ENCODE data around the gene EPB41L4A. TPM values are rescaled to one million over a fixed set of nuclear protein-coding genes. Genes with fewer than 3 reads are reported as not detected.

Gene EPB41L4A
- total RNA-seq, 4 donors from 2014 or later = 8.3 to 33.8 (median 21.6) TPM

DNA sequence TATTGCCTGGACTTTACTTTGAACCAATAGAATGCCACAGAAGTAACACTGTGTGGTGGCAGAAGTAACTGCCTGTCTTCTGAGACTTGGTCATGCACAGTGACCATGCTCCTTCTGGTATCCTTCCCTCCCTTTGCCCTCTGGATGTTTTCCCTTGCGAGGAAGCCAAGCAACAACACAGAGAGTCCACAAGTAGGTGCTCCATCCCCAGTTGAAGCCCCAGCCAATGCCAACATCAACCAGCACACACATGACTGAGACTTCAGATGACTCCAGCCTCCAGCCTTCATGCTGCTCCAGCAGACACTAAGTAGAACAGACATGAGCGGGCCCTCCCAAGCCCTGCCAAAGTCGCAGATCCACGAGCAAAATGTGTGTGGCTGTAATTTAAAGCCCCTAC lies 129.6 kb downstream of the EPB41L4A start:
- H3K36me3 ChIP-seq = no peaks in the 10 kb centered on the region
- no peak overlapping the region for H3K27ac ChIP-seq (replicated peaks in 1 of 4)
- TF ChIP-seq POLR2AphosphoS5 (IDR thresholded peaks at IDR 0.05) (no peak), EP300 (IDR thresholded peaks at IDR 0.05) (no peak), POLR2A (IDR thresholded peaks at IDR 0.05; ENCODE audit: low read depth) (no peak)
- TF ChIP-seq, protein P1, sequence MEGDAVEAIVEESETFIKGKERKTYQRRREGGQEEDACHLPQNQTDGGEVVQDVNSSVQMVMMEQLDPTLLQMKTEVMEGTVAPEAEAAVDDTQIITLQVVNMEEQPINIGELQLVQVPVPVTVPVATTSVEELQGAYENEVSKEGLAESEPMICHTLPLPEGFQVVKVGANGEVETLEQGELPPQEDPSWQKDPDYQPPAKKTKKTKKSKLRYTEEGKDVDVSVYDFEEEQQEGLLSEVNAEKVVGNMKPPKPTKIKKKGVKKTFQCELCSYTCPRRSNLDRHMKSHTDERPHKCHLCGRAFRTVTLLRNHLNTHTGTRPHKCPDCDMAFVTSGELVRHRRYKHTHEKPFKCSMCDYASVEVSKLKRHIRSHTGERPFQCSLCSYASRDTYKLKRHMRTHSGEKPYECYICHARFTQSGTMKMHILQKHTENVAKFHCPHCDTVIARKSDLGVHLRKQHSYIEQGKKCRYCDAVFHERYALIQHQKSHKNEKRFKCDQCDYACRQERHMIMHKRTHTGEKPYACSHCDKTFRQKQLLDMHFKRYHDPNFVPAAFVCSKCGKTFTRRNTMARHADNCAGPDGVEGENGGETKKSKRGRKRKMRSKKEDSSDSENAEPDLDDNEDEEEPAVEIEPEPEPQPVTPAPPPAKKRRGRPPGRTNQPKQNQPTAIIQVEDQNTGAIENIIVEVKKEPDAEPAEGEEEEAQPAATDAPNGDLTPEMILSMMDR (IDR thresholded peaks at IDR 0.05) = no peak
- intact Hi-C loops (cut with DNase I) = no loop called here
- peaks cover 0 to 9% (median 5%) of the 10 kb centered on the region in 4 donors for H3K4me1 ChIP-seq
- no peak overlapping the region for H3K4me3 ChIP-seq
- no peak for DNase-seq (ENCODE audit: extremely low spot score)
- WGBS = 95% methylated on average over 4 of the region's 4 CpGs
- no peaks in the 10 kb centered on the region for H3K27me3 ChIP-seq
- no peaks in the 10 kb centered on the region for H3K9me3 ChIP-seq

DNA sequence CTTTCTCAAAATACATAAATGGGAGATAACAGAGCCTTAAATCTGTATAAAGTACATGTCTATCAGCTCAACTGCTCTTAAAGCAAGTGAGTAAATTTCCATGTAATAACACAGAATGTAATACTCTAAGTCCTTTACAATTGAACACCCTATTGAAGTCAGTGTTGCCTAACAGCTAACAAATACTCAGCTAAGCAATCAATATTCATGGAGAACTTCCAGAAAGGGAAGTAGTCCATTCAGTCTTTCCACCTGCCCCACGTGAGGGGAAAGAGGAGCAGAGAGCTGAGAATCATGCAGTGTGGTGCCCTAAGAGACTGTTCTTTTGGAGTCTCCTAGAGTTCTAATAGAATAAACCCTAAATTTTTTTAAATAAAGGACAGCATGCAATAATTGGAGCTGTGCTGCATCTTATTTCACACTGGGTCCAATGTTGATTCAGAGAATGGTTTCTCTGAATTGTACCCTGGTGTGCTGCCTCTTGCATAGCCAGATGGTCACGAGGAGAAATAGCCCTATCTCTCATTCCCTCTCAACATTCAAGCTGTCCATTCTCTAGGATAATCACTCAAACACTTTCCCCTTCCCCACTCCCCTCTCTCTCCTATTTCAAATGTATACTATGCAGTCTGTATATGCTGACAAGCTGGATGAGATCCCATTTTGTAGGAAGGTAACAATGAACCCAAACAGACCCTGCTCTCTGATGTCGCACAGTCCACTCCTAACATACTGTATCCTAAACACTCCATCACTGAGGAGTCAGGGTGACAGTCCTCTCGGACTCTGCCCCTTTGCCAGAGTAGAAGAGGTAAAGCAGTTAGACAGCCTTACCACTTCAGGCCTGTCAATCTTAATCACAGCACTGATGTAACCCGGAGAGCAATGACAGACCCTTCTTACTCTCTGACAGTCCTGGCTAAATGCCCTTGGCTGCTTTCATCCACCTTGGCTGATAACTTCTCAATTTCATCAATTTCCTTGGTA lies 134.8 kb downstream of the EPB41L4A start:
- H3K4me3 ChIP-seq = no peak overlapping the region

DNA sequence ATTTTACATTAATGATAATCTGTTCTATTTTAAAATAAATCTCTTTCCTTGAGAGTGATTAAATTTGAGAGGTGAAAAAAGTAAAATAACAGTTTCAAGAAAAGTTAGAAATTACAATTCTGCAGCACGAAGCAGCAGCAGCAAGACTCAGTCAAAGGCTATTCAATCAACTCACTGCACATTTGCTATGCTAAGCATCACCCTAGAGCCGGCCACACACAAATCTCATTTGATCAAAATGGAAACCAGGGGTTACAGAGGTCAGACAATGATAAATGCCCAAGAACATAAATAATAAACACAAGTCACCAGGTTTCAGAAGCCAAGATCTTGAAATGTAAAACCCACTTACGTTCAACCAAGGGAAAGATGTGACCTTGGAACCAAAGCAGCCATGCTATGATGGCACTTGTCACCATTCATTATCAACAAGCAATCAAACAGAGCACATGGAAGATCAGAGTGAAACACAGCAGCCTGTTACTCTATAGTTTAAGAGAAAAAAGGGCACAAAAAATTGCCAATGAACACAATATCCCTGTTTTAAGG lies 136.0 kb downstream of the EPB41L4A start:
- no peak overlapping the region for H3K4me3 ChIP-seq
- intact Hi-C loops (cut with DNase I) = no loop called here
- H3K9me3 ChIP-seq = no peaks in the 10 kb centered on the region
- H3K4me1 ChIP-seq = no peaks in the 10 kb centered on the region
- H3K27ac ChIP-seq (replicated peaks in 1 of 4) = no peak overlapping the region
- H3K27me3 ChIP-seq = no peaks in the 10 kb centered on the region
- no peak for DNase-seq (ENCODE audit: extremely low spot score)
- 76% methylated on average over 3 of the region's 3 CpGs for WGBS
- TF ChIP-seq POLR2AphosphoS5 (IDR thresholded peaks at IDR 0.05) = no peak
- TF ChIP-seq, protein P1 (IDR thresholded peaks at IDR 0.05) = no peak
- no peak for TF ChIP-seq POLR2A (IDR thresholded peaks at IDR 0.05; ENCODE audit: low read depth)
- no peak for TF ChIP-seq EP300 (IDR thresholded peaks at IDR 0.05)
- no peaks in the 10 kb centered on the region for H3K36me3 ChIP-seq

More for the DNA sequence above, 134.8 kb downstream of the EPB41L4A start:
- Histone ChIP-seq H3K27me3 (no peaks in the 10 kb centered on the region), H3K36me3 (no peaks in the 10 kb centered on the region), H3K9me3 (no peaks in the 10 kb centered on the region), H3K4me1 (no peaks in the 10 kb centered on the region), H3K27ac (replicated peaks in 1 of 4) (no peak overlapping the region)
- DNase-seq (ENCODE audit: extremely low spot score) = no peak
- TF ChIP-seq, protein P1 (IDR thresholded peaks at IDR 0.05) = no peak
- TF ChIP-seq POLR2A (IDR thresholded peaks at IDR 0.05; ENCODE audit: low read depth) = no peak
- no peak for TF ChIP-seq POLR2AphosphoS5 (IDR thresholded peaks at IDR 0.05)
- no peak for TF ChIP-seq EP300 (IDR thresholded peaks at IDR 0.05)
- intact Hi-C loops (cut with DNase I) = no loop called here
- 74% methylated on average over 5 of the region's 5 CpGs for WGBS

DNA sequence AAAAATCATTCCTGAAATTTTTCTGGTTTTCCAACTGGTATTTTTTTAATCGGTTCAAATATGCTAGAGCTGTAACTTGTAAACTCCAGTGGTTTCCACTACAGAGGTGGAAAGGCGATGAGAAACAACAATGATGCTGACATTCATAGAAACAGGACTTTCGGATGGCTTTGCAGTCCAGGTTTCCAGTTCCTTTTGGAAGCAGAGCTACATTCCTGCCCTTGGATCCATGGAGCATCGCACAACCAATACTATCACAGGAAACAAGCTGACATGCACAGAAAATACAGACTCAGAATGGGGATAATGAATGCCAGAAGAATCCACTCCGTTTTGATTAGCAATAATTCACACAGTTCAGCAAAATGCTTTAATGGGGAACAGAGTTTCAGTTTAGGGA lies 140.0 kb downstream of the EPB41L4A start:
- intact Hi-C loops (cut with DNase I) = no loop called here
- H3K9me3 ChIP-seq = no peaks in the 10 kb centered on the region
- WGBS = 78% methylated on average over 5 of the region's 5 CpGs
- no peaks in the 10 kb centered on the region for H3K27me3 ChIP-seq
- no peak overlapping the region for H3K27ac ChIP-seq (replicated peaks in 1 of 4)
- TF ChIP-seq EP300 (IDR thresholded peaks at IDR 0.05) (no peak), POLR2AphosphoS5 (IDR thresholded peaks at IDR 0.05) (no peak), POLR2A (IDR thresholded peaks at IDR 0.05; ENCODE audit: low read depth) (no peak)
- TF ChIP-seq, protein P1 (IDR thresholded peaks at IDR 0.05) = no peak
- no peak overlapping the region for H3K4me3 ChIP-seq
- DNase-seq (ENCODE audit: extremely low spot score) = no peak
- H3K36me3 ChIP-seq = no peaks in the 10 kb centered on the region
- H3K4me1 ChIP-seq = no peaks in the 10 kb centered on the region
